ENCODE data around the gene SLC22A1.

Gene SLC22A1

GRCh38 chr6:160178271-160178670 lies 56.7 kb downstream of the SLC22A1 start:
- no peak for DNase-seq

- DNase-seq = no peak
Measured at GRCh38 chr6:160180706-160181105, 59.1 kb downstream of the SLC22A1 start.

GRCh38 chr6:160188773-160189172 lies 67.2 kb downstream of the SLC22A1 start:
- no peak for DNase-seq

- DNase-seq = no peak
Measured at GRCh38 chr6:160190081-160190480, 68.5 kb downstream of the SLC22A1 start.

- no peak for DNase-seq
Measured at GRCh38 chr6:160190973-160191372, 69.4 kb downstream of the SLC22A1 start.

GRCh38 chr6:160192840-160193239 lies 71.2 kb downstream of the SLC22A1 start:
- no peak for DNase-seq

GRCh38 chr6:160194808-160195207 lies 73.2 kb downstream of the SLC22A1 start:
- DNase-seq = no peak

- DNase-seq = no peak
Measured at GRCh38 chr6:160197662-160198061, 76.0 kb downstream of the SLC22A1 start.

- no peak for DNase-seq
Measured at GRCh38 chr6:160198606-160199211, 77.1 kb downstream of the SLC22A1 start.

- no peak for DNase-seq
Measured at GRCh38 chr6:160201061-160201460, 79.4 kb downstream of the SLC22A1 start.

GRCh38 chr6:160202411-160202810 lies 80.8 kb downstream of the SLC22A1 start:
- DNase-seq = no peak

- no peak for DNase-seq
Measured at GRCh38 chr6:160203076-160203475, 81.5 kb downstream of the SLC22A1 start.

- no peak for DNase-seq
Measured at GRCh38 chr6:160203522-160203921, 81.9 kb downstream of the SLC22A1 start.

- no peak for DNase-seq
Measured at GRCh38 chr6:160203953-160204352, 82.3 kb downstream of the SLC22A1 start.

GRCh38 chr6:160204710-160205109 lies 83.1 kb downstream of the SLC22A1 start:
- DNase-seq = no peak

- no peak for DNase-seq
Measured at GRCh38 chr6:160207618-160208017, 86.0 kb downstream of the SLC22A1 start.

All from stimulated activated CD4-positive, alpha-beta T cell treated with anti-CD3 and anti-CD28 coated beads, Interleukin-2, amount 100 ng/mL, for 24 hours (primary cell).